Measurements from ENCODE around the gene DGCR8.
A peak's percentile ranks its signal among the peaks of the same experiment; 100 is the strongest.

Gene DGCR8

DNA sequence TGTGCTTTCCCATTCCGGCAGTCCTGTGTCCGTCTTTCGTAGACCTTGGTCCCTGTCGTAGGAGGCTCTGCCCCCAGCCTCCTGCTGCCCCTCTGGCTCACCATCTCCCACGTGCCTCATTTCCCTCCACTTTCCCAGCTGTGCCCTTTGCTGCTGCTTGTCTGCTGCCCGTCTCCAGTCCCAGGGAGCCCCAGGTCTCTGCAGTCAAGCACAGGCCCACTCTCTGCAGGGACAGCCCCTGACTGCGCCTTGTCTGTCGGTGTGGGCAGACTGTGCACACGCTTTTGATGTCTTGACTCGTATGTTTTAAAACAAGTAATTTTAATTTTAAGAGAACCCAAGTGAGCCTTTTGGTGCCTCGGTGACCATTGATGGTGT is 12.4 kb downstream of the DGCR8 start:
- FAIRE-seq, result no peak

- no peak for FAIRE-seq
These were observed 13.6 kb downstream of the DGCR8 start for GRCh38 chr22:20093418-20094196.

- FAIRE-seq, result no peak
These were observed 14.3 kb downstream of the DGCR8 start for GRCh38 chr22:20094197-20094807.

DNA sequence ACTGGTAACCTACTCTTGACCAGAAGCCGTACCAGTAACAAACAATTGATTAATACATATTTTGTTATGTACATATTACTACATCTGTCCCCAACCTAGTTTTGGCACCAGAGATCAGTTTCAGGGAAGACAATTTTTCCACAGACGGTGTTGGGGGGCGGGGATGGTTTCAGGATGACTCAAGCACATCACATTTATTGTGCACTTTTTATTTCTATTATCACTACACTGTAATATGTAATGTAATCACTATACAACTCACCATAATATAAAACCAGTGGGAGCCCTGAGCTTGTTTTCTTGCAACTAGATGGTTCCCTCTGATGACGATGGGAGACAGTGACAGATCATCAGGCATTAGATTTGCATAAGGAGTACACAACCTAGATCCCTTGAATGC is 15.5 kb downstream of the DGCR8 start:
- FAIRE-seq, result no peak

DNA sequence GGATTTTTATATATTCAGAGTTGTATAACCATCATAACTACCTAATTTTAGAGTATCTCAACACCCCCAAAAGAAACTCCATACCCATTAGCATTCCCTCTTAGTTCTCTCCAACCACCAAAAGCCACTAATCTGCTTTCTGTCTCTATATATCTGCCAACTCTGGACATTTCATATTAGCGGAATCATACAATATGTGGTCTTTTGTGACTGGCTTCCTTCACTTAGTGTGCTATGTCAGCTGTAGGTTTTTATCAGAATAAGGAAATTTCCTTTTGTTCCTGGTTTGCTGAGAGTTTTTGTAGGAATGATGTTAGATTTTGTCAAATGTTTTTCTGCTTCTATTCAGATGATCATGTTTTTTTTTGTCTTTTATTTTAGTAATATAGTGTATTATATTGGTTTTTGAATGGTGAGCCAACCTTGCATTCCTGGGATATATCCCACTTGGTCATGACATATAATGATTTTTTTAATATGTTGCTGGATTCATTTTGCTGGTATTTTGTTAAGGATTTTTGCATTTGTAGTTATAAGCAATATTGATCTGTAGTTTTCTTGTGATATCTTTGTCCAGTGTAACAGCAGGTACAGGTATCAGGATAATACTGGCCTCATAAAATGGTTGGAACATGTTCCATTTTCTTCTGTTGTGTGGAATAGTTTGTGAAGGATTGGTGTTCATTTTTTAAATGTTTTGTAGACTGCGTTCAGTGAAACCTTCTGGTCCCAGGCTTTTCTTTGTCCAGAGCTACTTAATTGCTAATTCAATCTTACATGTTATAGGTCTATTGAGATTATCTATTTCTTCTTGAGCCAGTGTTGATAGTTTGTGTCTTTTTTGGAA is 16.8 kb downstream of the DGCR8 start:
- FAIRE-seq, result peak; percentile 6

- FAIRE-seq, result no peak
These were observed 19.2 kb downstream of the DGCR8 start for GRCh38 chr22:20099099-20099711.

DNA sequence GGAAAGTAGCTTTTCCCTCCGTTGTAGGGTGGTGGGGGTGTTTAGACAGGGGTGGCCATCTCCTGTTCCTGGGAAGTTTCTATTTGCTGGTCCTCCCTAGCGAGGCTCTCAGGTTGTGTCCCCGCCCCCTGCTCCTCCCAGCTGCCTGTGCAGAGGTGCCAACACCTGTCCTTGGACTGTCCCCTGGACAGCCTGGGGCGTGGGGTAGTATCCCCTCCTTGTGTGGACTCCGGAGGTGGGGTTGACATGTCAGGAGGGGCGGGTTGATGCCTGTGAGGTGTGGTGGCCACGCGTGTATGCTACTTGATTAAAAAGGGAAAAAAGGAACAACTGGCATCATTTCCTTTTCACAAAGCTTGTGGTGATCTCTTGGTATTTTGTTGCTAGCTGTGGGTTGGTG is 21.6 kb downstream of the DGCR8 start:
- no peak for FAIRE-seq

GRCh38 chr22:20102203-20102780 is 22.3 kb downstream of the DGCR8 start:
- no peak for FAIRE-seq

DNA sequence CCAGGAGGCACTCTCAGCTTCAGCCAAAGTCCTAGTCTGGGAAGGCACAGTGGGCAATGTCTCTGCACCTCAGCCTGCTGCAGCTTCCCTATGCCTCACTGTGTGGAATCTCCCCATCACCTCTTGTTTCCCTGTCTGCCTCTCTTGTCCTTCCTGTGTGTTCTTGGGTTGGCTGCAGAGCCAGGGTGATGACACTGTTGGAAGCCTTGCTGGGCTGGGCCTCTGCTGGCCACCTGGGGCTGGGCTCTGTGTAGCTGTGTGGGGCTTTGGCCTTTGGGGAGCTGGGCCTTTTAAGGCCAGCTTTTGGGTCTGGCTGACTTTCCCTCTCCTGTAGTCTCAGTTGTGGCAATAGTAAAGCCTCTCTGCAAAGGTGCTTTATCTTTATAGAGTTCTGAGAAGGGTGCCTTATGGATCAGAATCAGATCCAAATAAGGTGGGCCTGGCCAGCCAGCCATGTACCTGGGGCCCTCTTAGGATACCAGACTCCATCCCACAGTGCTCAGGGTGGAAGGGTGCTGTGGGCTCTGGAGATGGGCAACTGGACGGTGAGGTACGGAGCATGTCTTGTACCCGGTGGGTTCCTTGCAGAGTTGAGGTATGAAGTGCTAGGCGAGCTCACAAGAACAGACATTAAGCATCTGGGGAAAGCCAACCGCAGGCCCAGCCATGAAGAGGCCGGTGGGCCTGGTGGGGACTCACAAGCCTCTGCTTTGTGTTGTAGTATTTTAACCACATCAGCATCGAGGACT is 25.6 kb downstream of the DGCR8 start:
- FAIRE-seq, result no peak

DNA sequence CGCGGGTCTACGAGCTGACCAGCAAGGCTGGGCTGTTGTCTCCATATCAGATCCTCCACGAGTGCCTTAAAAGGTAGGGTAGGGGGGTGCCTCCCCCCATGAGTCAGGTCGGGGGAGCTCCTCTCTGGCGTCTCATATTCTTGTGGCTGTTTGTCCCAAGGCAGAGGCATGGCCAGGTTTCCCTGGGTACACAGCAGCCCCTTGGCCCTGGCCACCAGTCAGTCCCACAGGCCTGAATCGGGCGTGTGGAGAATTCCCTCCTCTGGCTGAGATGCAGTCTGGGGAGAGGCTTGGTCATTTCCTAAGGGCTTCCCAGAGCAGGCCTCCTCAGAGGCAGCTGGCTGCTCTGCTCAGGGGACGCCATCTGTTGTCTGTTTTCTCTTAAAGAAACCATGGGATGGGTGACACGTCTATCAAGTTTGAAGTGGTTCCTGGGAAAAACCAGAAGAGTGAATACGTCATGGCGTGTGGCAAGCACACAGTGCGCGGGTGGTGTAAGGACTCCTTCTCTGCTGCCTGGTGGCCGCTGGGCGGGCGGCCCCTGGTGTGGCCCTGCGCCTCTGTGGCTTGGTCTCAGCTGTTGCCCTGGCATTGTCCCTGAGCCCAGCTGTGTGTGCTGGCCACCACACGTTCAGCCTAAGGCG is 26.3 kb downstream of the DGCR8 start:
- no peak for FAIRE-seq

- FAIRE-seq, result no peak
These were observed 26.8 kb downstream of the DGCR8 start for GRCh38 chr22:20106849-20107237.

DNA sequence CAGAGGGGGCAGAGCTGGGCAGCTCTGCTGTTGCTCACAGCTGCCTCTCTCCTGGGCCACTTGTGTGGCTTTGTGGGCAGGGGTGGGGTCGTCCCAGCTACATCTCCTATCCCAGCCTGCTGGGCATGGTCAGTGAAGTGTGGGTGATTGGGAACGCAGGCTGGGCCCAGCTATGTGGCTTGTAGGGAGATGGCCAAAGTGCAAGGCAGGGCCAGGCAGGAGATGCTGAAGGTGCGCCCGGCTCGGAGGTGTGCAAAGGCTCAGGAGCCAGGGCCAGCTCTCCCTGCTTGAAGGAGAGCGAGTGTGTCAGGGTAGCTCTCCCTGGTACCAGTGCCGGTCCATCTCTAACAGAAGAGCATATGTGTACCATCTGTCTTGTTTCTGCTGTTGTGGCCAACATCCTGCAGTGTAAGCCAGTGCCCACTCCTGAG is 27.4 kb downstream of the DGCR8 start:
- FAIRE-seq, result no peak

DNA sequence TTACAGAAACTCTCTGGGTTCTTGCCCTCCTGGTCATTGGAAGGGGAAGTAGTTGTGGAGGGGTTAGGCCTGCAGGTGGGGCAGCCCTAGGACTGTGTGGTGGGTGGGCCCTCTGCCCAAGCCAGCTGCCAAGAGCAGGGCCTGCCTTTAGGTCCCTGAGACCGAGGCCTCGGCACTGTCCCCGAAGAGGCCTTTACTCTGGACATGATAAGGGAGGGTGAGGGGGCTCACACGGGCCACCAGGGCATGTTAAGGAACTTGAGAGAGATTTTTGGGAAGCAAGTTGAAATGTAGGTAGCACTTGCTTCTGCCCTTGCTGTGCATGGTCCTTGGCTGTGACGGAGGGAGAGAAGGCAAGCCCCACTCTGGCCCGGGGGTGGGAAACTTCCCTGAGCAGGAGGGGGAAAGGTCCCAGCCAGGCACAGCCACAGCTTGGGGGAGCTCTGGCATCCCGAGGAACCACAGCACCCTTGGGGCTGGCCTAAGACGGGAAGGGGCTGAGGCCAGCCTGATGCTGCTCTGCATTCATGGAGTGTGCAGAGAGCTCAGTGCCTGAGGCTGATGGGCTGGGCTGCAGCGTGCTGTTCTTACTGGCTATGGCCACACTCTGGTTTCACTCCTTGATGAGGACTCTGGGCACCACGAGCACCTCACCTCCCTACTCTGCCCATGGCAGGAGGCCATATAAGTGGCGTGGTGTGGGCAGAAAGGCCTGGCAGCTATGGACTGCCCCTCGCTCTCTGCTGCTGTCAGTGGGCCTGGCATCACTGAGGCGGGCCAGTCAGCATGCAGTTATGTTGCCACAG is 28.1 kb downstream of the DGCR8 start:
- FAIRE-seq, result no peak

GRCh38 chr22:20108757-20109230 is 28.8 kb downstream of the DGCR8 start:
- no peak for FAIRE-seq

GRCh38 chr22:20109411-20110358 is 29.6 kb downstream of the DGCR8 start:
- no peak for FAIRE-seq

DNA sequence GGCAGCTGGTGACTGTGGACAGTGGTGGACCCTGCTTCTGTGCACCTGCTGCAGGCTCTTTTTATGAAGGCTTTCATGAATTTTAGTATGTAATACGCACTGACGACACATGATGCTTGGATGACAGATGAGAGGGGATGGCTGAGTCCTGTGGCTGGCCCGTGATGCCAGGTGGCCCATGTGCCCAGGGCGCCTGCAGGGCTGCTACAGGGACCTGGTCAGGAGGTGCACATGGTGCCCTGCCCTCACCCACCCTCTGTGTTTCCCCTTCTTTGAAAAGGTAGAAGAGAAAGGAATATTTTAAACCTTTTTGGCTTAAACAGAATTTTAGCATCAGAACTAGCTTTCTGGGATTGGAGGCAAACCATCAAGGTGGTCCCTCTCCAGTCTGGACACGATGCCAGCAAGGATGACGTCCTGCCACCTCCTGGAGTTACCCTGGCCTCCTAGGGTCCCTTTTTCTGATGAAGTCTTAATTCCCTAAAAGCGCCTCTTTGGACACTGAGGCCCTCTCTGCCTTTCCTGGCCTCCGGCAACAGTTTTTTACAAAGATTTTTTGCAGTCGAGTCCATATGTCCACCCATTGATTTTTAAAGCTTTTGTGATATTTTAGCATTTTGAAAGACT is 30.4 kb downstream of the DGCR8 start:
- FAIRE-seq, result no peak

DNA sequence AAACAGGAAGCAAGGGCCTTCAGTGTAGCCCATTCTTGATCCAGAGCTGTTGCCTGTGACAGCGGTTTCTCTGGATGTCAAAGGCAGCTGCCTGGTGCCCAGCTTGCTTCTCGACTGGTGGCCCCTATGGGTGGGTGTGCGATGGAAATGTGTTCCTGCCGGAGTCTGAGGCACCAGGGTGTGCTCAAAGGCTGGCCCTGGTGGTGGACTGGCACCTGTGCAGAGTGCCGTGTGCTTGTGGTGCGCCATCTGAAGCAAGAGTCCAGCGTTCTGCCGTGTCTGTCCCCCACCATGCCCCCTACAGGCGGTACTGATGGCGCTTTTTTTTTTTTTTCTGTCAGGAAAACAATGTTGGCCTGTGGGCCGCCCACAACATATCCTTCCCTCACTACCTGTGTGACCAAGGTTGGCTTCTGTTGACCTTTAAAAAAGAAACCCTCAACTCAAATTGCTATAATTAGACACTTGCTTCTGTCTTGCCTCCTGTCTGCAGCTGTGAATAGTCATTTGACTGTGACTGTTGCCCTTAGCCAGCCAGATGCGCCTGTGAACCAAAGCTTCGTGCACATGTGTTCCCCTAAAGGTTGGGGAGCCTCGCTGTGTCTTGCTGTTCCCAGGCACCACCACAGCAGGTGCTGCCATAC is 31.1 kb downstream of the DGCR8 start:
- FAIRE-seq, result no peak

Measured in A204.1 (cell line).